OCI-LY1 (cell line): ENCODE results near the gene SAT1.

Source experiments
- EZH2 ChIP-seq: fragments of 200-600 bp; sonication (generic), shearing (Covaris generic); IDR thresholded peaks from 2 replicates; pipeline ENCODE4 v1.8.0; 2017; ENCODE audit warnings: borderline replicate concordance, mixed run types, mild to moderate bottlenecking, antibody characterized with exemption, low read length, moderate library complexity, mixed read lengths
- TF ChIP-seq, protein P1 (sequence below): fragments of 200-600 bp; sonication (generic), shearing (Covaris generic); IDR thresholded peaks from 2 replicates; pipeline ENCODE4 v1.5.1; 2017; ENCODE audit warnings: mild to moderate bottlenecking, antibody characterized with exemption, low read length, moderate library complexity, mixed read lengths

DNA sequence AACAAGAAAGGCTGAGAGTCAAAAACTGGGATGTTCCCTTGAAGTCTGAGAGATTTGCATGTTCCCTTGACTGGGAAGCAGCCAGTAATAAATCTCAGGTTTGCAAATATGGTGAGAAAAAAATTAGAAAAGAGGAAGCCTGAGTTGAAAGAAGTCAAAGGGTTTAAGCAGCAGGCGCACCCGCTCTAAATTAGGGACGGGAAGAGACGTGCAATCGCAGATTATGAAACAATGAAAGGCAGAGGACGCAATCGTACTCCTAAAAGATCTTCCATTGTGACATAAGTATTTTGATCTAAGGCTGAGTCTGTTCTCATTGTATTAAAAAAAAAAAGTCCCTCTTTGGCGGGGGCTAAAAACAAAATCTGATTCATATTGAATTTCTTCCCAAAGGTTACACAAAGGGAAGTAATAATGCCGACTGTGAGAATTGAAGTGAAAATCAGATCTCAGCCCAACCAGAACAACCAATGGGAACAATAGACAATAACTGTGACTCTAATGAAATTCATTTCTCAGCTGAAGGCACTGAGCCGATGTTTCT lies 28.2 kb downstream of the SAT1 start:
- TF ChIP-seq, protein P1, sequence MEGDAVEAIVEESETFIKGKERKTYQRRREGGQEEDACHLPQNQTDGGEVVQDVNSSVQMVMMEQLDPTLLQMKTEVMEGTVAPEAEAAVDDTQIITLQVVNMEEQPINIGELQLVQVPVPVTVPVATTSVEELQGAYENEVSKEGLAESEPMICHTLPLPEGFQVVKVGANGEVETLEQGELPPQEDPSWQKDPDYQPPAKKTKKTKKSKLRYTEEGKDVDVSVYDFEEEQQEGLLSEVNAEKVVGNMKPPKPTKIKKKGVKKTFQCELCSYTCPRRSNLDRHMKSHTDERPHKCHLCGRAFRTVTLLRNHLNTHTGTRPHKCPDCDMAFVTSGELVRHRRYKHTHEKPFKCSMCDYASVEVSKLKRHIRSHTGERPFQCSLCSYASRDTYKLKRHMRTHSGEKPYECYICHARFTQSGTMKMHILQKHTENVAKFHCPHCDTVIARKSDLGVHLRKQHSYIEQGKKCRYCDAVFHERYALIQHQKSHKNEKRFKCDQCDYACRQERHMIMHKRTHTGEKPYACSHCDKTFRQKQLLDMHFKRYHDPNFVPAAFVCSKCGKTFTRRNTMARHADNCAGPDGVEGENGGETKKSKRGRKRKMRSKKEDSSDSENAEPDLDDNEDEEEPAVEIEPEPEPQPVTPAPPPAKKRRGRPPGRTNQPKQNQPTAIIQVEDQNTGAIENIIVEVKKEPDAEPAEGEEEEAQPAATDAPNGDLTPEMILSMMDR = no peak
- no peak for TF ChIP-seq EZH2
